ENCODE data around the gene TFCP2. TPM values are rescaled to one million over a fixed set of nuclear protein-coding genes. Genes with fewer than 3 reads are reported as not detected.

The TFCP2 gene
- total and polyA plus RNA-seq, 12 donors = 8.7 to 30.9 (median 24.1) TPM

Other genes with a start within 250 kb of the TFCP2 start
- gene HIGD1C, start 220.6 kb downstream of the TFCP2 start, total RNA-seq = not detected
- gene HIGD1C, start 220.6 kb downstream of the TFCP2 start, polyA plus RNA-seq = not detected
- gene SLC11A2, start 146.8 kb downstream of the TFCP2 start, total RNA-seq = 10 to 100 TPM; 17.3 to 31.3 (median 22.8) TPM
- 10 to 100 TPM; 10.7 to 12.0 TPM for gene SLC11A2, start 146.8 kb downstream of the TFCP2 start, polyA plus RNA-seq
- gene LETMD1, start 124.8 kb downstream of the TFCP2 start, total RNA-seq = 10 to 100 TPM; 17.3 to 27.3 (median 22.3) TPM
- gene LETMD1, start 124.8 kb downstream of the TFCP2 start, polyA plus RNA-seq = 10 to 100 TPM; 22.7 to 25.8 TPM
- gene CSRNP2, start 89.5 kb downstream of the TFCP2 start, total RNA-seq = 10 to 100 TPM; 13.7 to 25.3 (median 16.1) TPM
- gene CSRNP2, start 89.5 kb downstream of the TFCP2 start, polyA plus RNA-seq = 10 to 100 TPM in 1 of 2 donors, 1 to 10 TPM in 1; 7.7 to 12.9 TPM
- 10 to 100 TPM in 1 of 10 donors, 1 to 10 TPM in 9; 4.9 to 13.9 (median 7.8) TPM for gene POU6F1, start 44.9 kb upstream of the TFCP2 start, total RNA-seq
- 10 to 100 TPM in 1 of 2 donors, 1 to 10 TPM in 1; 4.1 to 10.1 TPM for gene POU6F1, start 44.9 kb upstream of the TFCP2 start, polyA plus RNA-seq
- 100 to 1,000 TPM; 140 to 185 (median 165) TPM for gene DAZAP2, start 65.7 kb upstream of the TFCP2 start, total RNA-seq
- gene DAZAP2, start 65.7 kb upstream of the TFCP2 start, polyA plus RNA-seq = 100 to 1,000 TPM in 1 of 2 donors, 10 to 100 TPM in 1; 39.7 to 228 TPM
- 1 to 10 TPM; 2.0 to 6.9 (median 3.5) TPM for gene SMAGP, start 97.3 kb upstream of the TFCP2 start, total RNA-seq
- 1 to 10 TPM; 3.6 to 7.3 TPM for gene SMAGP, start 97.3 kb upstream of the TFCP2 start, polyA plus RNA-seq
- gene BIN2, start 151.0 kb upstream of the TFCP2 start, total RNA-seq = 10 to 100 TPM in 1 of 10 donors, 1 to 10 TPM in 5, under 1 TPM in 4; 0.57 to 13.2 (median 1.8) TPM
- gene BIN2, start 151.0 kb upstream of the TFCP2 start, polyA plus RNA-seq = 1 to 10 TPM; 1.2 to 1.4 TPM
- not detected for gene CELA1, start 173.5 kb upstream of the TFCP2 start, total RNA-seq
- gene CELA1, start 173.5 kb upstream of the TFCP2 start, polyA plus RNA-seq = not detected
- 1 to 10 TPM in 5 of 10 donors, under 1 TPM in 5; 0.23 to 6.3 (median 1.0) TPM for gene GALNT6, start 218.3 kb upstream of the TFCP2 start, total RNA-seq
- gene GALNT6, start 218.3 kb upstream of the TFCP2 start, polyA plus RNA-seq = under 1 TPM; 0.15 to 0.57 TPM

Data from heart right ventricle (tissue), 12 donors.